Measurements from ENCODE around the gene KCNH4.
"Not testable (repeated sequence)": the region's sequence is repeated elsewhere in the genome, so short reads cannot be mapped to it uniquely, and the experiment has no call there.

KCNH4 gene

GRCh38 chr17:42178817-42179216, 2.1 kb downstream of the KCNH4 start:
- DNase-seq (ENCODE audit: low read depth), result no peak

GRCh38 chr17:42177684-42178083, 3.3 kb downstream of the KCNH4 start:
- DNase-seq (ENCODE audit: low read depth), result no peak

DNA sequence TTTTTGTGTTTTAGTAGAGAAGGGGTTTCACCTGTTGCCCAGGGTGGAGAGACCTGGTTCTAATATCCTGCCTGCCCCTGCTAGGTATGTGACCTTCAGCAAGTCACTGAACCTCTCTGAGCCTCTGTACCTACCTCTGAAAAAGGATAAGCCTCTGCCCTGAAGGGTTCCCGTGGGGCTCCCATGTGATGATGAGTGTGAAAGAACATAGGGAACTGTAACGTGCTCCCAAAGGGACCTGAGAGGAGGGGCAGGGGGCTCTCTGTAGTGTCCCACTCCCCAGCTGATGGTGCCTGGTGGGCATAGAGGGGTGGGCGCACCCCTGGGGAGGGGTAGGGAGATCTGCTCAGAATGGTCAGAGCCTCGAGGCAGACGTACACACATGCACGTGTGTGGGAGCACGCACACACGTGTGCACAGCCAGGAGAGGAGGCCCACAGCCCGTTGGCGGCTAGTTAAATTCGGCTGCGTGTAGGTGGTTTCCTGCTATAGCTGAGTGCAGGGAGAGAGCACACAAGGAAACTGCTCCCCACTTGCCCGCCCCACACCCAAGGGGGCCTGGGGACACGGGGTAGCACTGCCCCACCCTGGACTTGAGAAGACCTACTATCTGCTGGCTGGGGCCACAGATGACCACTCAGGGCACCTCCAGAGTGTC, 6.7 kb downstream of the KCNH4 start:
- DNase-seq (ENCODE audit: low read depth), result no peak

- no peak for DNase-seq (ENCODE audit: low read depth)
These were observed 9.1 kb downstream of the KCNH4 start for GRCh38 chr17:42171831-42172230.

GRCh38 chr17:42169351-42169750, 11.6 kb downstream of the KCNH4 start:
- DNase-seq (ENCODE audit: low read depth), result no peak

GRCh38 chr17:42167807-42168206, 13.1 kb downstream of the KCNH4 start:
- no peak for DNase-seq (ENCODE audit: low read depth)

- no peak for DNase-seq (ENCODE audit: low read depth)
These were observed 14.7 kb downstream of the KCNH4 start for GRCh38 chr17:42166196-42166763.

GRCh38 chr17:42165751-42166150, 15.2 kb downstream of the KCNH4 start:
- DNase-seq (ENCODE audit: low read depth), result no peak

GRCh38 chr17:42163696-42164407, 17.1 kb downstream of the KCNH4 start:
- no peak for DNase-seq (ENCODE audit: low read depth)

DNA sequence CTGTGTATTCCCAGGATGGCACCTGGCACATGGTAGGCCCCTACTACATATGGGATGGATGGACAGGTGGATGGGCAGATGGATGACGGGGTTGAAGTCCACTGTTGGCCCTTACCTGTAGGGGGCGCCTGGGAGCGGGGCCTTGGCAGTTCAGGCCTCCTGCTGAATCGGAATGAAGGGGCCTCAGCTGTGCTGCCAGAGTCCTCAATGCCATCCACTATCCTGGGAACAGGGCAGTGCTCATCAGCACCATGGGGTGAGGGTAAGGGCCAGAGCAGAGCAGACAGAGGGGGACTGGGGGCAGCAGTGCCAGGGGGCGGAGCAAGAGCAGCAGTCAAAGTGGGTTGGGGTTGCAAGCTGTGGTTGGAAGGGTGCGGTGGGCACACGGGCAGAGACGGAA, 17.8 kb downstream of the KCNH4 start:
- no peak for DNase-seq (ENCODE audit: low read depth)

DNA sequence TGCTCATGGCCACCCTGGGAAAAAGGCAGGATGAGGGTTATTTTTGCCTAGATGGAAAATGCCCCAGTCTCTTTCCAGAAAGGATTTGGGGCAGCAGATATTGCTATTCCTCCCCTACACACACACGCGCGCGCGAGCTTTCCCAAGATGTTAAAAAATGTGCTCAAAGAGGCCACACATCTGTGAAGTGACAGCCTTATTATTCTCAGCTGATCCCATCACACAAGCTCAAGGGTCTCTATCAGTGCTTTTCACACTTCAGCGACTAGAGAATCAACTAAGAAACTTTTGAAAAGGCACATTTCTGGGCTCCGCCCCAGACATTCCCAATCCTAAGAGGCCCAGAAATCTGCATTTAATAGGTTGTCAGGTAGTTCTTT, 20.4 kb downstream of the KCNH4 start:
- DNase-seq (ENCODE audit: low read depth), result no peak

GRCh38 chr17:42159796-42160530, 21.0 kb downstream of the KCNH4 start:
- DNase-seq (ENCODE audit: low read depth), result no peak

DNA sequence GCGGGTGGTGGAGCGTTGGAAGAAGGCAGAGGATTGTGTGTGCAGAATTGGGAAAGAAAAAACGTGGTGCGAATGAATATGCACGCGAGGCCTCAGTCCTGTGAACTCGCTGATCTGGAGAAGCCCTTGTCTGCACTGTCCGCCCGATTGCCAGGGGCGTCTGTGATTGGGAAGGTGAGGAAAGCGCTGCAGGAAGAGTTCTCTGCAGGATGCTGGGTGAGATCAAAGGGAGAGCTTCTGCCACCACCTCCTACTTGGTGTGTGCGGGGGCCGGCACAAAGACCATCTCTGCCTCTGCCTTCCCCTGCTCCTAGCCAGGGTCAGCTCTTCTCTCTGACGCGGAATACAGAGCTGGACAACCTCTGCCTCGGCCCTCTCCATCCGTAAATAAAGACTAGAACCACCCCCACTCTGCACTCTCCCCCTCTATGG, 25.3 kb downstream of the KCNH4 start:
- no peak for DNase-seq (ENCODE audit: low read depth)

- DNase-seq (ENCODE audit: low read depth), result no peak
These were observed 26.8 kb downstream of the KCNH4 start for GRCh38 chr17:42153919-42154742.

GRCh38 chr17:42146911-42147607, 33.9 kb downstream of the KCNH4 start:
- no peak for DNase-seq (ENCODE audit: low read depth)

DNA sequence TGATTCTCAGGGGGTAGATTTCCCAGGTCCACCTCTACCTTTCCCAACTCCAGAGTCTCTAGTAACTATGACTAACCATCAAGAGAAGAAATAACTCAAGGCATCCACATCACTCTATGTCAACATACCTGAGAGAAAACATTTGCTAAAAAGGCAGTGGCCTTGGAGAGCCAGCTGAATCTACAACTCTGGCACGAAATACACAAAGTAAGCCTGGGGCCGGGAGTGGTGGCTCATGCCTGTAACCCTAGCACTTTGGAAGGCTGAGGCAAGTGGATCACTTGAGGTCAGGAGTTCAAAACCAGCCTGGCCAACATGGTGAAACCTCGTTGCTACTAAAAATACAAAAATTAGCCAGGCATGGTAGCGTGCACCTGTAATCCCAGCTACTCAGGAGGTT, 37.8 kb downstream of the KCNH4 start:
- not testable (repeated sequence) for DNase-seq (ENCODE audit: low read depth)

DNA sequence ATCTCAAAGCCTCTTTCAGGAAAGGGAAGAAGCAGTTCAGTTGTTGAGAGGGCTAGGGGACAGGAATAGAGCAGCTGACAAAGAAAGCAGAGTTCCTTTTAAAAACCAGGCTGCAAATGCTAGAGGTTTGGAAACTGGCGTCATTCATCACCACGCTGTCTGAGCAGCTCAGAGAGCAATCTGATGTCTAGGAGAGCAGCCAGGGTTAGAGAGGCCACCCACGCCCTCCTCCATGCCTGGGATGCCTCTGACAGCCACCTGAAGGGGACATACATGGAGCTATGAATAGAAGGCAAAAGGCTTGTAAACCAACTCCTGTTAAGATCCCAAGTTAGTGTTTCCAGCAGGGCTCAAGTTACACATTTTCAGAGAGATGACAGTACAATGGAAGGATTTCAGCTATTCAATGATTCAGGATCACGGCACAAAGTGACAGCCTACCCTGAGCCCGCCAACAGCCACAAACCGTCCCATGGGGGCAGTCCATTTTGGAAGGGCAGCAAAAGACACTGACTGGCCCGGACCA, 38.5 kb downstream of the KCNH4 start:
- DNase-seq (ENCODE audit: low read depth), result no peak

DNA sequence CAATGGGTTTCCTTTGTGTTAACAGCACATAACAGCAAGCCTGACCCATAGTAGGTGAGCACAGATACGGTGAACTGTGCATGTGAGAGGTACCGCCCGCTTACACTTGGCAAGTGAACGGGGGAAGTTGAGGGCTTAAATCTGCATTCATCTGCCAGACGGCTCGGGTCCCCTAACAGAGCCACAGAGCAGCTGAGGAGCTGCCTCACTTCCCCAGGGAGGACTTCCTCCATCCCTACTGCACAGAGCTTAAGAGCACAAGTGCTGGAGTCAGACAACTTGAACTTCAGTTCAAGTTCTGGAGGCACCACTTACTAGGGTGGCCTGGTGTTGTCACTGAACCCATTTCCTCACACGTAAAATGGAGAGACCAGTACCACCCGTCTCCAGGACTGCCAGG, 39.6 kb downstream of the KCNH4 start:
- DNase-seq (ENCODE audit: low read depth), result no peak

DNA sequence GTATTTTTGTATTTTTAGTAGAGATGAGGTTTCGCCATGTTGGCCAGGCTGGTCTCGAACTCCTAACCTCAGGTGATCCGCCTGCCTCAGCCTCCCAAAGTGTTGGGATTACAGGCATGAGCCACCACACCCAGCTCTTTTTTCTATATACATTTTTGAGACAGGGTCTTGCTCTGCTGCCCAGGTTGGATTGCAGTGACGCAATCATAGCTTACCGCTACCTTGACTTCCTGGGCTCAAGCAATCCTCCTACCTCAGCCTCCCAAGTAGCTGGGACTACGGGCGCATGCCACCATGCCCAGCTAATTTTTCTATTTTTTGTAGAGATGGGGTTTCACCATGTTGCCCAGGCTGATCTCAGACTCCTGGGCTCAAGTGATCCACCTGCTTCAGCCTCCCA, 40.3 kb downstream of the KCNH4 start:
- not testable (repeated sequence) for DNase-seq (ENCODE audit: low read depth)

- DNase-seq (ENCODE audit: low read depth), result no peak
These were observed 42.0 kb downstream of the KCNH4 start for GRCh38 chr17:42138749-42139492.
